Stomach (tissue), 4 donors: ENCODE measurements around the gene IL36A.

Source experiments
- CTCF ChIP-seq, 7 experiments: fragments of 450-650 bp in 4 of 7; fragments of 200-600 bp in 3 of 7; sonication (generic) in 3 of 7; IDR thresholded peaks; one replicate each; pipeline ENCODE4 v1.5.1; 2016 to 2019; ENCODE audit warnings: antibody characterized with exemption in 7 of 7, control low read depth in 2 of 7, mild to moderate bottlenecking in 1 of 7
- EP300 ChIP-seq: sonication (generic); formaldehyde crosslinking; IDR thresholded peaks from one replicate; pipeline ENCODE4 v1.6.1; 2017; ENCODE audit warnings: antibody characterized with exemption
- POLR2A ChIP-seq, 4 donors: fragments of 450-650 bp; IDR thresholded peaks; one replicate each; pipeline ENCODE4 v1.6.1; 2016; ENCODE audit warnings: antibody characterized with exemption in 4 of 4, control low read depth in 2 of 4, mild to moderate bottlenecking in 1 of 4, moderate library complexity in 1 of 4
- POLR2AphosphoS5 ChIP-seq, 3 donors: sonication (generic); formaldehyde crosslinking; IDR thresholded peaks; one replicate each; pipeline ENCODE4 v1.6.1; 2016; ENCODE audit warnings: antibody characterized with exemption in 3 of 3

GRCh38 chr2:112959109-112959812, 46.0 kb upstream of the IL36A start:
- TF ChIP-seq CTCF (IDR thresholded peaks at IDR 0.05) (peak in 2 of 7 experiments; percentile 7 to 9), POLR2A (IDR thresholded peaks at IDR 0.05) (no peak), EP300 (no peak), POLR2AphosphoS5 (IDR thresholded peaks at IDR 0.05) (no peak)
